Measurements from ENCODE around the gene RPS27A.
"Not testable (repeated sequence)": the region's sequence is repeated elsewhere in the genome, so short reads cannot be mapped to it uniquely, and the experiment has no call there.

DNA sequence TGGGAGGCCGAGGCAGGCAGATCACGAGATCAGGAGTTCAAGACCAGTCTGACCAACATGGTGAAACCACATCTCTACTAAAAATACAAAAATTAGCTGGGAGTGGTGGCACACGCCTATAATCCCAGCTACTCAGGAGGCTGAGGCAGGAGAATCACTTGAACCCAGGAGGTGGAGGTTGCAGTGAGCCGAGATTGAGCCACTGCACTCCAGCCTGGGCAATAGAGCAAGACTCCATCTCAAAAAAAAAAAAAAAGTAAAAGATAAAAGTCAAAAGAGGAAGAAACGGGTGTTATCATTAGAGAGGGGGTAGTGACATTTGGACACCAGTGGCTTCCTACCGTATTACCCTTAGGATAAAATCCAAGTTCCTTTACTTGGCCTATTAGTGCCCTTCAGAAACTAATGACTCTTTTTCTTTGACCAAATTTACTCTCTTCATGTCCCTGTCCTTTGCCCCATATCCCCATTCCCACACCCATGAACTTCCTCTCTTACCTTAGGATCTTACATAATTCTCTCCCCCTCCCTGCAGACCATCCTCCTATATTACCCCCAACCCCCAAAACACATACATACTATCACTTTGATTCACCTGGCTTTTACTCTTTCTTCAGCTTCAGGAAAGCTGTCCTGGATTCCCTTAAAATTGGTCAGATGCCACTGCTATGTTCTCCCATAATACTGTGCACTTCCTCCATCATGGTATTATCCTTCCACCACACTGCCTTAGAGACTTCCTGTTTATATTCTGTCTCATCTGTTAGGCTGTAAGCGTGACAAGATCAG is 4.9 kb upstream of the RPS27A start:
- TF ChIP-seq POLR2A, CTCF (IDR thresholded peaks at IDR 0.05): not testable (repeated sequence)
